ENCODE results near the gene CBX4.

- TF ChIP-seq, protein P1, sequence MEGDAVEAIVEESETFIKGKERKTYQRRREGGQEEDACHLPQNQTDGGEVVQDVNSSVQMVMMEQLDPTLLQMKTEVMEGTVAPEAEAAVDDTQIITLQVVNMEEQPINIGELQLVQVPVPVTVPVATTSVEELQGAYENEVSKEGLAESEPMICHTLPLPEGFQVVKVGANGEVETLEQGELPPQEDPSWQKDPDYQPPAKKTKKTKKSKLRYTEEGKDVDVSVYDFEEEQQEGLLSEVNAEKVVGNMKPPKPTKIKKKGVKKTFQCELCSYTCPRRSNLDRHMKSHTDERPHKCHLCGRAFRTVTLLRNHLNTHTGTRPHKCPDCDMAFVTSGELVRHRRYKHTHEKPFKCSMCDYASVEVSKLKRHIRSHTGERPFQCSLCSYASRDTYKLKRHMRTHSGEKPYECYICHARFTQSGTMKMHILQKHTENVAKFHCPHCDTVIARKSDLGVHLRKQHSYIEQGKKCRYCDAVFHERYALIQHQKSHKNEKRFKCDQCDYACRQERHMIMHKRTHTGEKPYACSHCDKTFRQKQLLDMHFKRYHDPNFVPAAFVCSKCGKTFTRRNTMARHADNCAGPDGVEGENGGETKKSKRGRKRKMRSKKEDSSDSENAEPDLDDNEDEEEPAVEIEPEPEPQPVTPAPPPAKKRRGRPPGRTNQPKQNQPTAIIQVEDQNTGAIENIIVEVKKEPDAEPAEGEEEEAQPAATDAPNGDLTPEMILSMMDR (IDR thresholded peaks at IDR 0.05), result no peak
- no peak for TF ChIP-seq POLR2A (IDR thresholded peaks at IDR 0.05)
These were observed 12.2 kb downstream of the CBX4 start for GRCh38 chr17:79826841-79827578.

Data from thyroid gland (tissue), 4 donors.